ENCODE measurements around the gene TERT. TPM values are rescaled to one million over a fixed set of nuclear protein-coding genes. Genes with fewer than 3 reads are reported as not detected.

Gene TERT
- total and polyA plus RNA-seq, 10 of the 15 experiments (the other 5 are each of a cell fraction or from before 2014, with no cell fraction given): 0.08 to 21.5 (median 5.0) TPM

DNA sequence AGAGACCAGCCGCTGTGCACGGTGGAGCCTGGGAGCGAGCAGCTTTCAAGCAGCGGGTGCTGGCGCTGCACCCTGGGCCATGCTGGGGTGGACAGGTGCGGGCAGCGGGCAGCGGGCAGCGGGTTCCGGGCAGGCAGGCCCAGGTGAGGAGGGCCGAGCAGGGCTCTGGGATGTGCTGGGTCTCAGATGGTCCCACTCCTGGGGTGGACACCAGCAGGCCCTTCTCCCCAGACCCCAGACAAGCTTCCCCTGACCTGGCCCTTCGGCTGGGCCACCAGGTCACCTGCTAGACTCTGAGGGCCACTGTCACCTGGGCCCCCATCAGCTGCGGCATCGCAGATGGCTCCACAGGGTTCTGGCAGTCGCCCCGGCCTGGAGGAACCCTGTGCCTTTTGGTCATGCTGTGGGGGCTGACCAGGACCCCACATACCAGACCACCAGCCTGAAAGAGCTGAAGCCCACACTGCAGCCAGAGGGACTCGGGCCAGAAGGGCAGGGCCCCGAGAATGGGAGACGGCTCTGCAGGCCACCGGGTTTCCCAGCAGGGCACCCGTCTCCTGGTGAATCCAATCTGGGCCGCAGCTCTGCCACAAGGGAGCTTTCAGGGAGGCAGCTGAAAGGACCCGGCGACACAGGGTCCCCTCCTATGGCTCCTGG lies 91.4 kb downstream of the TERT start (continued):
- TF ChIP-seq, protein P1, sequence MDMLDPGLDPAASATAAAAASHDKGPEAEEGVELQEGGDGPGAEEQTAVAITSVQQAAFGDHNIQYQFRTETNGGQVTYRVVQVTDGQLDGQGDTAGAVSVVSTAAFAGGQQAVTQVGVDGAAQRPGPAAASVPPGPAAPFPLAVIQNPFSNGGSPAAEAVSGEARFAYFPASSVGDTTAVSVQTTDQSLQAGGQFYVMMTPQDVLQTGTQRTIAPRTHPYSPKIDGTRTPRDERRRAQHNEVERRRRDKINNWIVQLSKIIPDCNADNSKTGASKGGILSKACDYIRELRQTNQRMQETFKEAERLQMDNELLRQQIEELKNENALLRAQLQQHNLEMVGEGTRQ (IDR thresholded peaks at IDR 0.05; ENCODE audit: borderline replicate concordance, low read depth, low read length): no peak
- TF ChIP-seq PAX5 (IDR thresholded peaks at IDR 0.05; ENCODE audit: borderline replicate concordance, low read depth, low read length): no peak

Small RNA genes within 50 kb of the gene (microRNA-seq; reads per million reads assigned to microRNA genes)
- gene MIR4457: 1.9 reads per million, percentile 3 among the genes with 10 or more reads in this experiment

Small RNA genes within 50 kb of the gene (small RNA-seq; reads per million reads assigned to genes)
- 0.39 reads per million, percentile 3 among the genes with 10 or more reads in this experiment for gene MIR4457

Other genes with a start within 250 kb of the TERT start
- 3.5 and 5.0 TPM in 2 replicates for gene SLC12A7, start 183.0 kb downstream of the TERT start, total RNA-seq (2014; rRNA removed)
- 2.1 and 3.0 TPM in 2 replicates for gene SLC12A7, start 183.0 kb downstream of the TERT start, total RNA-seq (2014; rRNA removed; fragmentation: Illumina TruSeq; extraction: Trizol)
- gene SLC12A7, start 183.0 kb downstream of the TERT start, total RNA-seq (2021): 10.0 and 11.5 TPM in 2 replicates
- gene SLC12A7, start 183.0 kb downstream of the TERT start, polyA plus RNA-seq (2011; rRNA removed): 1.5 and 2.8 TPM in 2 replicates
- gene SLC12A7, start 183.0 kb downstream of the TERT start, polyA plus RNA-seq (2014; fragmentation: Illumina TruSeq; extraction: Trizol): 0.78 and 2.9 TPM in 2 replicates
- gene SLC12A7, start 183.0 kb downstream of the TERT start, polyA plus RNA-seq (2014; fragmentation: Nextera tagmentation; extraction: Ambion mirVana): under 1 TPM; 0.10 to 0.29 TPM
- gene SLC12A7, start 183.0 kb downstream of the TERT start, polyA plus RNA-seq (2014; rRNA removed): 5.0 and 7.4 TPM in 2 replicates
- gene SLC12A7, start 183.0 kb downstream of the TERT start, polyA plus RNA-seq (2016; fragmentation: Nextera tagmentation; extraction: Ambion mirVana): 1 to 10 TPM; 2.3 to 3.2 TPM
- not detected in 2 replicates for gene SLC6A19, start 93.5 kb downstream of the TERT start, total RNA-seq (2014; rRNA removed)
- gene SLC6A19, start 93.5 kb downstream of the TERT start, total RNA-seq (2014; rRNA removed; fragmentation: Illumina TruSeq; extraction: Trizol): not detected in 2 replicates
- gene SLC6A19, start 93.5 kb downstream of the TERT start, total RNA-seq (2021): 0.03 TPM in 1 of 2 replicates, not detected in the other
- gene SLC6A19, start 93.5 kb downstream of the TERT start, polyA plus RNA-seq (2011; rRNA removed): not detected in 2 replicates
- 0.01 TPM in 1 of 2 replicates, not detected in the other for gene SLC6A19, start 93.5 kb downstream of the TERT start, polyA plus RNA-seq (2014; fragmentation: Illumina TruSeq; extraction: Trizol)
- not detected for gene SLC6A19, start 93.5 kb downstream of the TERT start, polyA plus RNA-seq (2014; fragmentation: Nextera tagmentation; extraction: Ambion mirVana)
- not detected in 2 replicates for gene SLC6A19, start 93.5 kb downstream of the TERT start, polyA plus RNA-seq (2014; rRNA removed)
- not detected for gene SLC6A19, start 93.5 kb downstream of the TERT start, polyA plus RNA-seq (2016; fragmentation: Nextera tagmentation; extraction: Ambion mirVana)
- not detected in 2 replicates for gene SLC6A18, start 69.7 kb downstream of the TERT start, total RNA-seq (2014; rRNA removed)
- gene SLC6A18, start 69.7 kb downstream of the TERT start, total RNA-seq (2014; rRNA removed; fragmentation: Illumina TruSeq; extraction: Trizol): not detected in 2 replicates
- gene SLC6A18, start 69.7 kb downstream of the TERT start, total RNA-seq (2021): not detected in 2 replicates
- not detected in 2 replicates for gene SLC6A18, start 69.7 kb downstream of the TERT start, polyA plus RNA-seq (2011; rRNA removed)
- gene SLC6A18, start 69.7 kb downstream of the TERT start, polyA plus RNA-seq (2014; fragmentation: Illumina TruSeq; extraction: Trizol): not detected in 2 replicates
- gene SLC6A18, start 69.7 kb downstream of the TERT start, polyA plus RNA-seq (2014; fragmentation: Nextera tagmentation; extraction: Ambion mirVana): not detected
- not detected in 2 replicates for gene SLC6A18, start 69.7 kb downstream of the TERT start, polyA plus RNA-seq (2014; rRNA removed)
- not detected for gene SLC6A18, start 69.7 kb downstream of the TERT start, polyA plus RNA-seq (2016; fragmentation: Nextera tagmentation; extraction: Ambion mirVana)
- 266 and 278 TPM in 2 replicates for gene CLPTM1L, start 50.0 kb upstream of the TERT start, total RNA-seq (2014; rRNA removed)
- gene CLPTM1L, start 50.0 kb upstream of the TERT start, total RNA-seq (2014; rRNA removed; fragmentation: Illumina TruSeq; extraction: Trizol): 142 and 171 TPM in 2 replicates
- gene CLPTM1L, start 50.0 kb upstream of the TERT start, total RNA-seq (2021): 140 and 147 TPM in 2 replicates
- gene CLPTM1L, start 50.0 kb upstream of the TERT start, polyA plus RNA-seq (2011; rRNA removed): 80.8 and 124 TPM in 2 replicates
- 87.8 and 163 TPM in 2 replicates for gene CLPTM1L, start 50.0 kb upstream of the TERT start, polyA plus RNA-seq (2014; fragmentation: Illumina TruSeq; extraction: Trizol)
- gene CLPTM1L, start 50.0 kb upstream of the TERT start, polyA plus RNA-seq (2014; fragmentation: Nextera tagmentation; extraction: Ambion mirVana): 10 to 100 TPM in 1 of 2 experiments, 1 to 10 TPM in 1; 2.9 to 22.8 TPM
- gene CLPTM1L, start 50.0 kb upstream of the TERT start, polyA plus RNA-seq (2014; rRNA removed): 195 and 219 TPM in 2 replicates
- gene CLPTM1L, start 50.0 kb upstream of the TERT start, polyA plus RNA-seq (2016; fragmentation: Nextera tagmentation; extraction: Ambion mirVana): 10 to 100 TPM; 34.2 to 39.9 TPM
- not detected in 2 replicates for gene SLC6A3, start 150.4 kb upstream of the TERT start, total RNA-seq (2014; rRNA removed)
- not detected in 2 replicates for gene SLC6A3, start 150.4 kb upstream of the TERT start, total RNA-seq (2014; rRNA removed; fragmentation: Illumina TruSeq; extraction: Trizol)
- gene SLC6A3, start 150.4 kb upstream of the TERT start, total RNA-seq (2021): not detected in 2 replicates
- gene SLC6A3, start 150.4 kb upstream of the TERT start, polyA plus RNA-seq (2011; rRNA removed): 0.01 TPM in 1 of 2 replicates, not detected in the other
- gene SLC6A3, start 150.4 kb upstream of the TERT start, polyA plus RNA-seq (2014; fragmentation: Illumina TruSeq; extraction: Trizol): not detected in 2 replicates
- gene SLC6A3, start 150.4 kb upstream of the TERT start, polyA plus RNA-seq (2014; fragmentation: Nextera tagmentation; extraction: Ambion mirVana): not detected
- not detected in 2 replicates for gene SLC6A3, start 150.4 kb upstream of the TERT start, polyA plus RNA-seq (2014; rRNA removed)
- gene SLC6A3, start 150.4 kb upstream of the TERT start, polyA plus RNA-seq (2016; fragmentation: Nextera tagmentation; extraction: Ambion mirVana): not detected
- gene LPCAT1, start 228.9 kb upstream of the TERT start, total RNA-seq (2014; rRNA removed): 67.6 and 74.7 TPM in 2 replicates
- gene LPCAT1, start 228.9 kb upstream of the TERT start, total RNA-seq (2014; rRNA removed; fragmentation: Illumina TruSeq; extraction: Trizol): 58.9 and 59.4 TPM in 2 replicates
- 109 TPM in 2 replicates for gene LPCAT1, start 228.9 kb upstream of the TERT start, total RNA-seq (2021)
- gene LPCAT1, start 228.9 kb upstream of the TERT start, polyA plus RNA-seq (2011; rRNA removed): 63.6 and 70.6 TPM in 2 replicates
- 84.5 and 93.5 TPM in 2 replicates for gene LPCAT1, start 228.9 kb upstream of the TERT start, polyA plus RNA-seq (2014; fragmentation: Illumina TruSeq; extraction: Trizol)
- 1 to 10 TPM; 2.3 to 7.0 TPM for gene LPCAT1, start 228.9 kb upstream of the TERT start, polyA plus RNA-seq (2014; fragmentation: Nextera tagmentation; extraction: Ambion mirVana)
- gene LPCAT1, start 228.9 kb upstream of the TERT start, polyA plus RNA-seq (2014; rRNA removed): 94.1 and 94.8 TPM in 2 replicates
- 10 to 100 TPM; 60.2 to 82.4 TPM for gene LPCAT1, start 228.9 kb upstream of the TERT start, polyA plus RNA-seq (2016; fragmentation: Nextera tagmentation; extraction: Ambion mirVana)